DOHH2 (cell line): Measurements from ENCODE around the gene ZMIZ2.
"Not testable (repeated sequence)": the region's sequence is repeated elsewhere in the genome, so short reads cannot be mapped to it uniquely, and the experiment has no call there.

Experiments
- H3F3A ChIP-seq: fragments of 200-600 bp; sonication (generic), shearing (Covaris generic); 2 replicates; pipeline ENCODE4 v1.6.0; 2016; ENCODE audit warnings: antibody characterized with exemption, mild to moderate bottlenecking; ENCODE audit not compliant: control insufficient read depth, insufficient read depth
- H3K27ac ChIP-seq: fragments of 200-600 bp; sonication (generic); 2 replicates; pipeline ENCODE4 v1.5.1; 2014; ENCODE audit warnings: low read depth, mild to moderate bottlenecking, low read length, moderate library complexity
- H3K27me3 ChIP-seq: fragments of 200-600 bp; sonication (generic); 2 replicates; pipeline ENCODE4 v1.6.1; 2014; ENCODE audit warnings: mild to moderate bottlenecking, low read length, mixed read lengths; ENCODE audit not compliant: control insufficient read depth
- H3K36me3 ChIP-seq: fragments of 200-600 bp; sonication (generic); 2 replicates; pipeline ENCODE4 v1.6.1; 2014; ENCODE audit warnings: mild to moderate bottlenecking, low read length, moderate library complexity, mixed read lengths; ENCODE audit not compliant: control insufficient read depth
- H3K4me1 ChIP-seq: fragments of 200-600 bp; sonication (generic); 2 replicates; pipeline ENCODE4 v1.6.1; 2014; ENCODE audit warnings: mild to moderate bottlenecking, low read length, mixed read lengths; ENCODE audit not compliant: control insufficient read depth
- H3K4me2 ChIP-seq: fragments of 200-600 bp; sonication (generic); 2 replicates; pipeline ENCODE4 v1.6.0; 2014; ENCODE audit warnings: mild to moderate bottlenecking, low read length, moderate library complexity
- H3K4me3 ChIP-seq: fragments of 200-600 bp; sonication (generic); 2 replicates; pipeline ENCODE4 v1.5.1; 2014; ENCODE audit warnings: mild to moderate bottlenecking, low read length, mixed read lengths
- H3K79me2 ChIP-seq: fragments of 200-600 bp; sonication (generic); 2 replicates; pipeline ENCODE4 v1.6.1; 2014; ENCODE audit warnings: mild to moderate bottlenecking, low read length, mixed read lengths; ENCODE audit not compliant: control insufficient read depth
- H3K9me2 ChIP-seq: fragments of 200-600 bp; sonication (generic); replicated peaks from 2 replicates; pipeline ENCODE4 v1.6.1; 2014; ENCODE audit warnings: mild to moderate bottlenecking, low read length, mixed read lengths; ENCODE audit not compliant: control insufficient read depth
- H3K9me3 ChIP-seq: fragments of 200-600 bp; sonication (generic); 2 replicates; pipeline ENCODE4 v1.6.1; 2014; ENCODE audit warnings: antibody characterized with exemption, low read length, mixed read lengths; ENCODE audit not compliant: control insufficient read depth, insufficient read depth
- H4K20me1 ChIP-seq: fragments of 200-600 bp; sonication (generic); 2 replicates; pipeline ENCODE4 v1.6.0; 2014; ENCODE audit warnings: low read depth, mild to moderate bottlenecking, antibody characterized with exemption, low read length, moderate library complexity; ENCODE audit not compliant: control insufficient read depth, insufficient read depth
- EZH2phosphoT487 ChIP-seq: fragments of 200-600 bp; sonication (generic); IDR thresholded peaks from 2 replicates; pipeline ENCODE4 v1.6.1; 2017; ENCODE audit warnings: borderline replicate concordance, mild to moderate bottlenecking, antibody characterized with exemption, low read length, moderate library complexity, mixed read lengths
- TF ChIP-seq, protein P1 (sequence below): fragments of 200-600 bp; sonication (generic); IDR thresholded peaks from one replicate; pipeline ENCODE4 v1.5.1; 2014; ENCODE audit warnings: antibody characterized with exemption, mild to moderate bottlenecking, low read depth, low read length; ENCODE audit not compliant: poor library complexity, severe bottlenecking

Gene ZMIZ2

DNA sequence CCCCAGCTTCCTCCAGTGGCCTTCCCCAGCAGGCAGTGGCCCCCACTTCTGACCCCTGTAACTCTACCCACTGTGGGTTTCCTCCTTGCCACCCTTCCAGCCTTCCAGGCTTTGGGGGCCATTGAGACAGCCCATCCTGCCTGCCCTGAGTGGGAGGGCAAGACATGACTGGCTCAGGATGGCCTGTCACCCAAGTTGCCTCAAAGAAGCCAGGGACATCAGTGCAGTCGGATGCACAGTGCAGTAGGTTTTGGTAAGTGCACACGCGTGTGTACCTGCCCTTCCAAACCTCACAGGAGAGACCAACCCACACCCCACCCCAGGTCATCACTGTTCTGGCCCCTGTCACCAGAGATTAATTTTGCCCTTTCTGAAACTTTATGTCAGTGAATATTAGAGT, 22.7 kb downstream of the ZMIZ2 start:
- H3K9me2 ChIP-seq = no peaks in the 10 kb centered on the region
- H3K27me3 ChIP-seq = no peaks in the 10 kb centered on the region
- peaks cover 19% of the 10 kb centered on the region for H3K36me3 ChIP-seq
- H3K27ac ChIP-seq = no peak overlapping the region
- no peak overlapping the region for H3K4me2 ChIP-seq
- no peaks in the 10 kb centered on the region for H4K20me1 ChIP-seq
- peaks cover 5% of the 10 kb centered on the region; the same call in 1 of the 2 replicates for H3F3A ChIP-seq
- no peak overlapping the region for H3K4me3 ChIP-seq
- H3K79me2 ChIP-seq = no peaks in the 10 kb centered on the region
- peaks cover 6% of the 10 kb centered on the region for H3K4me1 ChIP-seq
- no peaks in the 10 kb centered on the region for H3K9me3 ChIP-seq
- no peak for TF ChIP-seq EZH2phosphoT487
- TF ChIP-seq, protein P1, sequence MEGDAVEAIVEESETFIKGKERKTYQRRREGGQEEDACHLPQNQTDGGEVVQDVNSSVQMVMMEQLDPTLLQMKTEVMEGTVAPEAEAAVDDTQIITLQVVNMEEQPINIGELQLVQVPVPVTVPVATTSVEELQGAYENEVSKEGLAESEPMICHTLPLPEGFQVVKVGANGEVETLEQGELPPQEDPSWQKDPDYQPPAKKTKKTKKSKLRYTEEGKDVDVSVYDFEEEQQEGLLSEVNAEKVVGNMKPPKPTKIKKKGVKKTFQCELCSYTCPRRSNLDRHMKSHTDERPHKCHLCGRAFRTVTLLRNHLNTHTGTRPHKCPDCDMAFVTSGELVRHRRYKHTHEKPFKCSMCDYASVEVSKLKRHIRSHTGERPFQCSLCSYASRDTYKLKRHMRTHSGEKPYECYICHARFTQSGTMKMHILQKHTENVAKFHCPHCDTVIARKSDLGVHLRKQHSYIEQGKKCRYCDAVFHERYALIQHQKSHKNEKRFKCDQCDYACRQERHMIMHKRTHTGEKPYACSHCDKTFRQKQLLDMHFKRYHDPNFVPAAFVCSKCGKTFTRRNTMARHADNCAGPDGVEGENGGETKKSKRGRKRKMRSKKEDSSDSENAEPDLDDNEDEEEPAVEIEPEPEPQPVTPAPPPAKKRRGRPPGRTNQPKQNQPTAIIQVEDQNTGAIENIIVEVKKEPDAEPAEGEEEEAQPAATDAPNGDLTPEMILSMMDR = no peak

DNA sequence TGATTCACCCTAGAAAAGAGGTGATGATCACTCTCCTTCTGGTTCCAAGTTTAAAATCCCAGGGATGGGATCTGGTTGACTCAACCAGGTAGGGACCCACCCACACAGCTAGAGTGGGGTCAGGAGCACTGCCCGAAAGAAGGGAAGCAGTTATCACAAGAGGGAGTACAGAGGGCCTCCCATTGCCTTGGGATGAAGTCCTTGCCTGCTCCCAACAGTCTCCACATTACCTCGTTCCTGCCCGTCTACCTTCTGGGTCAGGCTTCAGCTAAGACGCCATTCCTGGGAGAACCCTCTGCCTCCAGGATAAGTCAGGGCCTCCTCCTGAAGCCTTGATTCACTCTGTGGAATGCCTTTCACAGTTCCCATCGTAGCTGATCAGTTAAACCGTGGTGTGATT, 23.8 kb downstream of the ZMIZ2 start:
- Histone ChIP-seq H3K9me2 (no peaks in the 10 kb centered on the region), H3K9me3 (no peaks in the 10 kb centered on the region), H3K4me1 (peaks cover 6% of the 10 kb centered on the region), H4K20me1 (no peaks in the 10 kb centered on the region), H3K4me2 (no peak overlapping the region), H3K36me3 (peaks cover 8% of the 10 kb centered on the region), H3F3A (peaks cover 5% of the 10 kb centered on the region; the same call in 1 of the 2 replicates), H3K4me3 (no peak overlapping the region), H3K27me3 (no peaks in the 10 kb centered on the region), H3K27ac (no peak overlapping the region), H3K79me2 (no peaks in the 10 kb centered on the region)
- no peak for TF ChIP-seq EZH2phosphoT487
- TF ChIP-seq, protein P1 = no peak

DNA sequence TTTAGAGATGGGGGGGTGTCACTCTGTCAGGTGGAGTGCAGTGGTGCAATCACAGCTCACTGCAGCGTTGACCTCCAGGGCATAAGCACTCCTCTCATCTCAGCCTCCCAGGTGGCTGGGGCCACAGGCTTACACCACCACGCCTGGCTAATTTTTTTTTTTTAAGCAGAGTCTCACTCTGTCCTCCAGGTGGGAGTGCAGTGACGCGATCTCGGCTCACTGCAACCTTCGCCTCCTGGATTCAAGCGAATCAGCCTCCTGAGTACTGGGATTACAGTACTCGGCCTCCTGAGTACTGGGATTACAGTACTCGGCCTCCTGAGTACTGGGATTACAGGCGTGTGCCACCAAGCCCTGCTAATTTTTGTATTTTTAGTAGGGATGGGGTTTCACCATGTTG, 24.2 kb downstream of the ZMIZ2 start:
- peaks cover 4% of the 10 kb centered on the region for H3K36me3 ChIP-seq
- H3K4me1 ChIP-seq = peaks cover 4% of the 10 kb centered on the region
- no peaks in the 10 kb centered on the region for H3K27me3 ChIP-seq
- no peak overlapping the region for H3K4me3 ChIP-seq
- no peaks in the 10 kb centered on the region for H4K20me1 ChIP-seq
- H3K27ac ChIP-seq = no peak overlapping the region
- no peaks in the 10 kb centered on the region for H3K9me2 ChIP-seq
- peaks cover 5% of the 10 kb centered on the region; the same call in 1 of the 2 replicates for H3F3A ChIP-seq
- no peaks in the 10 kb centered on the region for H3K9me3 ChIP-seq
- no peaks in the 10 kb centered on the region for H3K79me2 ChIP-seq
- H3K4me2 ChIP-seq = no peak overlapping the region
- TF ChIP-seq EZH2phosphoT487 = no peak
- TF ChIP-seq, protein P1 = no peak

DNA sequence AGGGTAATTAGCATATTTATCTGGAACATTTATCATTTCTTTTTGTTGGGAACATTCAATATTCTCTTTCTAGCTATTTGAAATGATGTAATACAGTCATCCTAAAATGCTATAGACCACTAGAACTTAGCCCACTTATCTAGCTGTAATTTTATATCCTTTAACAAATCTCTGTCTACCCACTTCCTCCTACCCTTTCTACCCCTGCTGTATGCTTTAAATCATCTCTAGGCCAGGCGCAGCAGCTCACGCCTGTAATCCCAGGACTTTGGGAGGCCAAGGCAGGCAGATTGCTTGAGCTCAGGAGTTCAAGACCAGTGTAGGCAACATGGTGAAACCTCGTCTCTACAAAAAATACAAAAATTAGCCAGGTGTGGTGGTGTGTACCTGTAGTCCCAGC, 25.8 kb downstream of the ZMIZ2 start:
- not testable (repeated sequence) for H3K4me1 ChIP-seq, H3K4me2 ChIP-seq, H3K4me3 ChIP-seq, H3F3A ChIP-seq, H3K9me3 ChIP-seq, H4K20me1 ChIP-seq, H3K27ac ChIP-seq, H3K27me3 ChIP-seq, H3K36me3 ChIP-seq, H3K9me2 ChIP-seq, H3K79me2 ChIP-seq
